Liver (tissue), 9 donors: Measurements from ENCODE around the gene GPRIN3. TPM values are rescaled to one million over a fixed set of nuclear protein-coding genes. Genes with fewer than 3 reads are reported as not detected.

Source experiments
- DNase-seq: peaks from one replicate; pipeline ENCODE4 v3.0.0-alpha.2; 2017; ENCODE audit warnings: low spot score
- H3K27ac ChIP-seq, 2 donors: one replicate each; pipeline ENCODE4 v1.7.0; 2013; ENCODE audit warnings: inconsistent platforms in 2 of 2, low read length in 2 of 2, control low read depth in 1 of 2, low read depth in 1 of 2, mild to moderate bottlenecking in 1 of 2
- H3K27me3 ChIP-seq, 4 donors: one replicate each; pipeline versions ENCODE4 v1.6.1 to v1.7.0; 2013; ENCODE audit warnings: low read length in 3 of 4, inconsistent platforms in 1 of 4, mild to moderate bottlenecking in 1 of 4, moderate library complexity in 1 of 4; ENCODE audit not compliant: control insufficient read depth in 4 of 4, insufficient read depth in 4 of 4
- H3K36me3 ChIP-seq, 4 donors: one replicate each; pipeline versions ENCODE4 v1.6.1 to v1.7.0; 2013; ENCODE audit warnings: low read length in 3 of 4, mild to moderate bottlenecking in 3 of 4, low read depth in 1 of 4, moderate library complexity in 1 of 4; ENCODE audit not compliant: control insufficient read depth in 4 of 4, insufficient read depth in 3 of 4
- H3K4me1 ChIP-seq, 4 donors: one replicate each; pipeline versions ENCODE4 v1.6.1 to v1.7.0; 2013; ENCODE audit warnings: low read length in 3 of 4, mild to moderate bottlenecking in 3 of 4, moderate library complexity in 1 of 4; ENCODE audit not compliant: control insufficient read depth in 4 of 4, insufficient read depth in 4 of 4
- H3K4me3 ChIP-seq, 3 donors: one replicate each; pipeline versions ENCODE4 v1.6.1 to v1.7.0; 2013; ENCODE audit warnings: low read length in 3 of 3, control low read depth in 1 of 3, low read depth in 1 of 3, mild to moderate bottlenecking in 1 of 3
- H3K9ac ChIP-seq, 2 donors: one replicate each; pipeline ENCODE4 v1.7.0; 2013; ENCODE audit warnings: low read length in 2 of 2, mild to moderate bottlenecking in 2 of 2, moderate library complexity in 2 of 2, control low read depth in 1 of 2, low read depth in 1 of 2
- H3K9me3 ChIP-seq, 4 donors: one replicate each; pipeline versions ENCODE4 v1.6.1 to v1.7.0; 2013; ENCODE audit warnings: low read length in 3 of 4; ENCODE audit not compliant: control insufficient read depth in 4 of 4
- ATF3 ChIP-seq: IDR thresholded peaks from 2 replicates; pipeline ENCODE4 v1.6.1; 2016; ENCODE audit warnings: antibody characterized with exemption
- CTCF ChIP-seq: fragments of 150-350 bp; IDR thresholded peaks from 2 replicates; pipeline ENCODE4 v1.5.1; 2017; ENCODE audit warnings: improper control_type of control experiment, low read depth, low read length; ENCODE audit not compliant: missing input control
- EGR1 ChIP-seq, 2 donors: IDR thresholded peaks; 2 replicates each; pipeline ENCODE4 v1.6.1; 2016 to 2018; ENCODE audit warnings: antibody characterized with exemption in 2 of 2, low read depth in 2 of 2
- FOXA1 ChIP-seq: IDR thresholded peaks from 2 replicates; pipeline ENCODE4 v1.6.1; 2016; ENCODE audit warnings: antibody characterized with exemption
- GABPA ChIP-seq, 2 donors: IDR thresholded peaks in 1 of 2; conservative IDR thresholded peaks in 1 of 2; 2 replicates each; pipeline ENCODE4 v1.6.1; 2016; ENCODE audit warnings: antibody characterized with exemption in 2 of 2, mild to moderate bottlenecking in 1 of 2, moderate library complexity in 1 of 2
- HNF4A ChIP-seq, 2 donors: conservative IDR thresholded peaks; 2 replicates each; pipeline ENCODE4 v1.6.1; 2016; ENCODE audit warnings: antibody characterized with exemption in 2 of 2, mild to moderate bottlenecking in 2 of 2
- HNF4G ChIP-seq: IDR thresholded peaks from 2 replicates; pipeline ENCODE4 v1.6.1; 2016; ENCODE audit warnings: antibody characterized with exemption
- JUND ChIP-seq, 2 donors: IDR thresholded peaks; 2 replicates each; pipeline ENCODE4 v1.6.1; 2016; ENCODE audit warnings: antibody characterized with exemption in 2 of 2
- MAX ChIP-seq: IDR thresholded peaks from 2 replicates; pipeline ENCODE4 v1.6.1; 2016; ENCODE audit warnings: antibody characterized with exemption
- RAD21 ChIP-seq, 2 donors: IDR thresholded peaks; 2 replicates each; pipeline ENCODE4 v1.6.1; 2016; ENCODE audit warnings: antibody characterized with exemption in 2 of 2, mild to moderate bottlenecking in 2 of 2
- REST ChIP-seq: IDR thresholded peaks from 2 replicates; pipeline ENCODE4 v1.6.1; 2016; ENCODE audit warnings: antibody characterized with exemption, mild to moderate bottlenecking
- RXRA ChIP-seq, 2 donors: IDR thresholded peaks; 2 replicates each; pipeline ENCODE4 v1.6.1; 2017 to 2018; ENCODE audit warnings: antibody characterized with exemption in 2 of 2, mild to moderate bottlenecking in 1 of 2
- SP1 ChIP-seq: IDR thresholded peaks from 2 replicates; pipeline ENCODE4 v1.6.1; 2018; ENCODE audit warnings: antibody characterized with exemption, mild to moderate bottlenecking
- TAF1 ChIP-seq: conservative IDR thresholded peaks from 2 replicates; pipeline ENCODE4 v1.6.1; 2016; ENCODE audit warnings: antibody characterized with exemption, mild to moderate bottlenecking
- YY1 ChIP-seq: IDR thresholded peaks from 2 replicates; pipeline ENCODE4 v1.6.1; 2016; ENCODE audit warnings: antibody characterized with exemption, mild to moderate bottlenecking
- ZBTB33 ChIP-seq: IDR thresholded peaks from 2 replicates; pipeline ENCODE4 v1.6.1; 2016; ENCODE audit warnings: antibody characterized with exemption
- WGBS: extraction: QIAGEN DNeasy Blood & Tissue Kit; methylation state at CpG from one replicate; pipeline ENCODE4 v1.1.7; 2013; 5-methylcytosine and 5-hydroxymethylcytosine counted together
- polyA plus RNA-seq, 2 donors: library from polyadenylated mRNA; stranded (reverse) in 1 of 2; unstranded in 1 of 2; fragments of 200-250 nt in 1 of 2; fragments of >200 nt in 1 of 2; fragmentation: Nextera tagmentation in 1 of 2; extraction: Ambion mirVana in 1 of 2; gene quantifications; one replicate each; pipeline versions ENCODE4 v1.2.1 to v1.2.3, GENCODE V29; 2013 to 2015
- total RNA-seq, 2 donors: library from RNA; depleted of rRNA; stranded (reverse); fragments of >200 nt; gene quantifications; one replicate each; pipeline ENCODE4 v1.2.3, GENCODE V29; 2014
- donor health status: healthy.
- donor health status: healthy.
- donor health status: healthy.
- donor health status: healthy.
- donor health status: healthy.

GPRIN3 gene
- 1 to 10 TPM; 1.4 to 1.5 TPM for total RNA-seq
- polyA plus RNA-seq: under 1 TPM; 0.25 to 0.44 TPM

- peaks cover 0 to 24% (median 7%) of the 10 kb centered on the region in 4 donors for H3K4me1 ChIP-seq
- DNase-seq: peak; percentile 49
Observed at GRCh38 chr4:89307446-89308160, at the start of gene GPRIN3. TSS of gene GPRIN3 (minus strand) at chr4:89307800. CDS start at chr4:89250110, 57,690 bp downstream.

More at GRCh38 chr4:89307446-89308160, at the start of gene GPRIN3:
- Histone ChIP-seq H3K27me3 (no peaks in the 10 kb centered on the region), H3K36me3 (no peaks in the 10 kb centered on the region), H3K9ac (peak within 1 kb of the TSS in 1 of 2 donors; percentile 87), H3K4me3 (peak within 1 kb of the TSS; percentile 46 to 66 (median 64)), H3K27ac (peak within 1 kb of the TSS; percentile 52 to 59), H3K9me3 (no peaks in the 10 kb centered on the region)
- under 1% methylated on average over 67 of the region's 67 CpGs for WGBS
- TF ChIP-seq TAF1: no peak
- TF ChIP-seq SP1: no peak
- no peak for TF ChIP-seq HNF4G
- TF ChIP-seq ZBTB33: no peak
- TF ChIP-seq YY1: no peak
- TF ChIP-seq EGR1 (IDR thresholded peaks at IDR 0.05; ENCODE audit: low read depth in 2 of 2): no peak
- TF ChIP-seq RAD21 (IDR thresholded peaks at IDR 0.05): no peak
- TF ChIP-seq FOXA1: no peak
- TF ChIP-seq ATF3: no peak
- TF ChIP-seq HNF4A (conservative IDR thresholded peaks at IDR 0.05): no peak
- TF ChIP-seq GABPA (IDR thresholded peaks at IDR 0.05 in 1 of 2, conservative IDR thresholded peaks at IDR 0.05 in 1 of 2): no peak
- TF ChIP-seq JUND (IDR thresholded peaks at IDR 0.05): no peak
- no peak for TF ChIP-seq REST
- no peak for TF ChIP-seq RXRA (IDR thresholded peaks at IDR 0.05)
- TF ChIP-seq CTCF: no peak
- no peak for TF ChIP-seq MAX
